ENCODE data around the gene IZUMO1.

IZUMO1 gene

DNA sequence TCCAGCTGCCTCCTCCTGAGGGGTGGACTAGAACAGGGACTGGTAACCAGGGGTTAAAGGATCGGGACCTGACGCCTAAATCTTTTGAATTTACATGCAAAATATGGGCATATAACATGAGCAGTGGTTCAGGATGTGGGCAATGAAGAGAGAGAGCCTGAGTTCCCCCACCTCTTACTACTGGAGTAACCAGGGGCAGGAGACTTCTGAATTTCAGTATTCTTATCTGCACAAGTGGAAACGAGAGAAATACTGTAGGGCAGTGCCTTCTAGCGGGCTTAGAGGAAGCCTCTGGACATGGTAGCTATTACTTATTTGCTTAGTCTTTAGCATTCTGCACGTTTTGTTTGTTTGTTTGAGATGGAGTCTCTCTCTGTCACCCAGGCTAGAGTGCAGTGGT lies 37.8 kb upstream of the IZUMO1 start:
- TF ChIP-seq SNAI2 (CRISPR knock-in tag; IDR thresholded peaks at IDR 0.05) (no peak), ARNTL (CRISPR knock-in tag; IDR thresholded peaks at IDR 0.05; ENCODE audit: borderline replicate concordance, low read depth) (no peak), GLIS3 (CRISPR knock-in tag; IDR thresholded peaks at IDR 0.05) (no peak), ZFP30 (CRISPR knock-in tag; IDR thresholded peaks at IDR 0.05) (no peak), POU6F1 (CRISPR knock-in tag; IDR thresholded peaks at IDR 0.05; ENCODE audit: borderline replicate concordance, low read depth) (no peak), OSR1 (CRISPR knock-in tag; IDR thresholded peaks at IDR 0.05) (no peak), PATZ1 (CRISPR knock-in tag; IDR thresholded peaks at IDR 0.05; ENCODE audit: borderline replicate concordance) (no peak), CSDC2 (CRISPR knock-in tag; IDR thresholded peaks at IDR 0.05) (no peak), TSHZ2 (CRISPR knock-in tag; IDR thresholded peaks at IDR 0.05) (no peak)
- ATAC-seq, result no peak

- TF ChIP-seq CSRNP3 (CRISPR knock-in tag; IDR thresholded peaks at IDR 0.05) (no peak), ZFP30 (CRISPR knock-in tag; IDR thresholded peaks at IDR 0.05) (no peak), SNAI2 (CRISPR knock-in tag; IDR thresholded peaks at IDR 0.05) (no peak), RARB (CRISPR knock-in tag; IDR thresholded peaks at IDR 0.05) (no peak), ZC3H10 (CRISPR knock-in tag; IDR thresholded peaks at IDR 0.05) (no peak), ZNF70 (CRISPR knock-in tag; IDR thresholded peaks at IDR 0.05) (no peak), BACH2 (CRISPR knock-in tag; IDR thresholded peaks at IDR 0.05; ENCODE audit: borderline replicate concordance) (no peak), ZFP3 (CRISPR knock-in tag; IDR thresholded peaks at IDR 0.05) (no peak), ZNF8 (CRISPR knock-in tag; IDR thresholded peaks at IDR 0.05) (no peak), OSR1 (CRISPR knock-in tag; IDR thresholded peaks at IDR 0.05) (no peak), ARNTL (CRISPR knock-in tag; IDR thresholded peaks at IDR 0.05; ENCODE audit: borderline replicate concordance, low read depth) (no peak), PATZ1 (CRISPR knock-in tag; IDR thresholded peaks at IDR 0.05; ENCODE audit: borderline replicate concordance) (no peak), ISL1 (CRISPR knock-in tag; IDR thresholded peaks at IDR 0.05) (no peak), PPARA (CRISPR knock-in tag; IDR thresholded peaks at IDR 0.05; ENCODE audit: borderline replicate concordance) (no peak), ESRRG (CRISPR knock-in tag; IDR thresholded peaks at IDR 0.05) (no peak), CSDC2 (CRISPR knock-in tag; IDR thresholded peaks at IDR 0.05) (no peak)
- no peak; the same call in 2 of the 3 replicates for ATAC-seq
These were observed 34.1 kb upstream of the IZUMO1 start for GRCh38 chr19:48780631-48781391.

GRCh38 chr19:48779636-48780035 lies 32.9 kb upstream of the IZUMO1 start:
- no peak for ATAC-seq
- TF ChIP-seq SNAI2 (CRISPR knock-in tag; IDR thresholded peaks at IDR 0.05) (no peak), ZNF70 (CRISPR knock-in tag; IDR thresholded peaks at IDR 0.05) (no peak), CSDC2 (CRISPR knock-in tag; IDR thresholded peaks at IDR 0.05) (no peak), RARB (CRISPR knock-in tag; IDR thresholded peaks at IDR 0.05) (no peak), PPARA (CRISPR knock-in tag; IDR thresholded peaks at IDR 0.05; ENCODE audit: borderline replicate concordance) (no peak), ZNF565 (CRISPR knock-in tag; conservative IDR thresholded peaks at IDR 0.05; ENCODE audit: low read depth) (no peak), TSHZ2 (CRISPR knock-in tag; IDR thresholded peaks at IDR 0.05) (no peak), BACH2 (CRISPR knock-in tag; IDR thresholded peaks at IDR 0.05; ENCODE audit: borderline replicate concordance) (no peak)

Data from SK-N-SH treated with all-trans-retinoic acid at 6 μM for 48 hours (cell line).